SK-N-SH (cell line): ENCODE measurements around the gene AFP. TPM values are rescaled to one million over a fixed set of nuclear protein-coding genes. Genes with fewer than 3 reads are reported as not detected.

ENCODE experiments used
- CTCF ChIA-PET: fragments of 300-600, 350-600 bp; formaldehyde crosslinking; extraction: SDS; loops from one replicate; lab custom pipeline; 2021; lab: Yijun Ruan, JAX
- POLR2A ChIA-PET: fragments of 350-600 bp; sonication (Branson Sonifier 250); formaldehyde crosslinking; extraction: SDS; loops from one replicate; lab custom pipeline; 2020; ENCODE audit warnings: antibody characterized with exemption, inconsistent platforms; lab: Yijun Ruan, JAX
- DNase-seq: peaks from one replicate; pipeline ENCODE4 v3.0.0; 2012
- H2AFZ ChIP-seq: fragments of 200-600 bp; sonication (generic); 2 replicates; pipeline ENCODE4 v1.8.1; 2016; ENCODE audit warnings: antibody characterized with exemption, mild to moderate bottlenecking, low read depth
- H3F3A ChIP-seq: fragments of 200-600 bp; sonication (generic); replicated peaks from 2 replicates; pipeline ENCODE3; 2016; ENCODE audit warnings: antibody characterized with exemption, mild to moderate bottlenecking; ENCODE audit not compliant: insufficient read depth
- H3K27ac ChIP-seq, 2 experiments: fragments of 200-500 bp in 1 of 2; fragments of 200-600 bp in 1 of 2; sonication (Bioruptor generic) in 1 of 2; sonication (generic), shearing (Covaris generic) in 1 of 2; 2 replicates each; pipeline versions ENCODE4 v1.5.1 to v1.6.1; 2014 to 2016; ENCODE audit warnings: low read depth in 2 of 2, inconsistent platforms in 1 of 2, low read length in 1 of 2, mild to moderate bottlenecking in 1 of 2, mixed read lengths in 1 of 2
- H3K27me3 ChIP-seq: fragments of 200-600 bp; sonication (generic), shearing (Covaris generic); 2 replicates; pipeline ENCODE4 v1.6.1; 2016; ENCODE audit warnings: mixed run types; ENCODE audit not compliant: insufficient read depth
- H3K36me3 ChIP-seq, 2 experiments: fragments of 200-500 bp in 1 of 2; fragments of 200-600 bp in 1 of 2; sonication (Bioruptor generic) in 1 of 2; sonication (generic) in 1 of 2; replicated peaks in 1 of 2; 2 replicates each; pipeline versions ENCODE3 to v1.5.1; 2014 to 2016; ENCODE audit warnings: low read length in 1 of 2, mild to moderate bottlenecking in 1 of 2; ENCODE audit not compliant: insufficient read depth in 2 of 2, control insufficient read depth in 1 of 2
- H3K4me1 ChIP-seq, 2 experiments: fragments of 200-500 bp in 1 of 2; fragments of 200-600 bp in 1 of 2; sonication (Bioruptor generic) in 1 of 2; sonication (generic), shearing (Covaris generic) in 1 of 2; 2 replicates each; pipeline versions ENCODE4 v1.5.1 to v1.6.1; 2014 to 2016; ENCODE audit warnings: low read depth in 1 of 2, low read length in 1 of 2, mixed run types in 1 of 2; ENCODE audit not compliant: insufficient read depth in 2 of 2, control insufficient read depth in 1 of 2
- H3K4me2 ChIP-seq: fragments of 200-600 bp; sonication (generic), shearing (Covaris generic); 2 replicates; pipeline ENCODE4 v1.6.1; 2017; ENCODE audit warnings: mixed run types
- H3K4me3 ChIP-seq, 2 experiments: fragments of 200-500 bp in 1 of 2; fragments of 200-600 bp in 1 of 2; sonication (Bioruptor generic) in 1 of 2; sonication (generic), shearing (Covaris generic) in 1 of 2; 2 replicates each; pipeline versions ENCODE4 v1.5.1 to v1.8.1; 2014 to 2016; ENCODE audit warnings: low read depth in 2 of 2, inconsistent platforms in 1 of 2, low read length in 1 of 2, mild to moderate bottlenecking in 1 of 2, mixed read lengths in 1 of 2, moderate library complexity in 1 of 2
- H3K79me2 ChIP-seq: fragments of 200-600 bp; sonication (generic); 2 replicates; pipeline ENCODE4 v1.8.1; 2017; ENCODE audit warnings: mild to moderate bottlenecking; ENCODE audit not compliant: insufficient read depth
- H3K9ac ChIP-seq: fragments of 200-600 bp; sonication (generic); 2 replicates; pipeline ENCODE4 v1.6.1; 2017; ENCODE audit warnings: mixed run types
- H3K9me2 ChIP-seq: fragments of 200-600 bp; sonication (generic); 2 replicates; pipeline ENCODE4 v1.6.1; 2017; ENCODE audit warnings: mixed run types
- H3K9me3 ChIP-seq: fragments of 200-600 bp; sonication (generic); 2 replicates; pipeline ENCODE4 v1.6.1; 2017; ENCODE audit warnings: mixed run types, mild to moderate bottlenecking, moderate library complexity
- H4K20me1 ChIP-seq: fragments of 200-600 bp; sonication (generic); 2 replicates; pipeline ENCODE4 v1.6.1; 2017; ENCODE audit warnings: mild to moderate bottlenecking, mixed run types; ENCODE audit not compliant: insufficient read depth
- CHD2 ChIP-seq: fragments of 150-350 bp; IDR thresholded peaks from 2 replicates; pipeline ENCODE4 v1.6.1; 2018; ENCODE audit warnings: low read length; ENCODE audit not compliant: partially characterized antibody
- FOSL2 ChIP-seq: IDR thresholded peaks from 2 replicates; pipeline ENCODE4 v1.4.0; 2012; ENCODE audit warnings: low read depth, mild to moderate bottlenecking, moderate library complexity, borderline replicate concordance
- FOXJ3 ChIP-seq: sonication (generic); formaldehyde crosslinking; IDR thresholded peaks from 2 replicates; pipeline ENCODE4 v1.5.1; 2020; ENCODE audit warnings: mild to moderate bottlenecking, missing genetic modification reagents
- GABPA ChIP-seq: IDR thresholded peaks from 2 replicates; pipeline ENCODE4 v1.4.0; 2012; ENCODE audit warnings: low read depth, mild to moderate bottlenecking
- GATA2 ChIP-seq: sonication (generic); formaldehyde crosslinking; IDR thresholded peaks from 2 replicates; pipeline ENCODE4 v1.5.0; 2020; ENCODE audit warnings: mild to moderate bottlenecking, missing genetic modification reagents
- JUND ChIP-seq: IDR thresholded peaks from 2 replicates; pipeline ENCODE4 v1.4.0; 2012
- MXI1 ChIP-seq: IDR thresholded peaks from 2 replicates; pipeline ENCODE4 v1.6.1; 2012; ENCODE audit warnings: mild to moderate bottlenecking, low read depth, low read length, improper control_type of control experiment
- NRF1 ChIP-seq: IDR thresholded peaks from 2 replicates; pipeline ENCODE4 v1.6.1; 2012; ENCODE audit warnings: low read depth, mild to moderate bottlenecking, low read length
- POLR2AphosphoS5 ChIP-seq: IDR thresholded peaks from 2 replicates; pipeline ENCODE4 v1.6.1; 2012; ENCODE audit warnings: low read depth, low read length
- RCOR1 ChIP-seq: fragments of 150-350 bp; IDR thresholded peaks from 2 replicates; pipeline ENCODE4 v1.6.1; 2017; ENCODE audit warnings: antibody characterized with exemption, low read length
- RFX5 ChIP-seq: IDR thresholded peaks from 2 replicates; pipeline ENCODE4 v1.6.1; 2012; ENCODE audit warnings: mild to moderate bottlenecking, improper control_type of control experiment, low read length
- RXRA ChIP-seq: IDR thresholded peaks from 2 replicates; pipeline ENCODE4 v1.4.0; 2012; ENCODE audit warnings: low read depth, mild to moderate bottlenecking, borderline replicate concordance
- SIN3A ChIP-seq: IDR thresholded peaks from 2 replicates; pipeline ENCODE4 v1.6.1; 2012; ENCODE audit warnings: low read depth, mild to moderate bottlenecking, low read length, moderate library complexity, borderline replicate concordance
- TCF12 ChIP-seq: IDR thresholded peaks from 2 replicates; pipeline ENCODE4 v1.4.0; 2012
- YY1 ChIP-seq: IDR thresholded peaks from 2 replicates; pipeline ENCODE4 v1.4.0; 2012; ENCODE audit warnings: low read depth, mild to moderate bottlenecking
- WGBS: methylation state at CpG from one replicate; pipeline ENCODE4 v1.1.6; 2017; ENCODE audit warnings: low lambda C conversion rate; 5-methylcytosine and 5-hydroxymethylcytosine counted together
- polyA plus RNA-seq, 3 experiments: library from polyadenylated mRNA; depleted of rRNA; stranded (reverse); fragments of >200 nt; gene quantifications; 2 replicates each; pipeline ENCODE4 v1.2.3, GENCODE V29; 2012
- TF ChIP-seq, protein P1 (sequence below): IDR thresholded peaks from 2 replicates; pipeline ENCODE4 v1.4.0; 2012; ENCODE audit warnings: low read depth, borderline replicate concordance
- TF ChIP-seq, protein P2 (sequence below): IDR thresholded peaks from 2 replicates; pipeline ENCODE4 v1.4.0; 2012; ENCODE audit warnings: low read depth
- TF ChIP-seq, protein P3 (sequence below): fragments of 150-350 bp; IDR thresholded peaks from 2 replicates; pipeline ENCODE4 v1.6.1; 2017; ENCODE audit warnings: antibody characterized with exemption, low read length, low read depth, borderline replicate concordance
- TF ChIP-seq, protein P4 (sequence below): fragments of 200-600 bp; sonication (generic); IDR thresholded peaks from 2 replicates; pipeline ENCODE4 v1.6.1; 2017; ENCODE audit warnings: antibody characterized with exemption, mild to moderate bottlenecking, moderate library complexity

AFP gene
- polyA plus RNA-seq, 1 of the 3 experiments (the other 2 are of a cell fraction) = 0.28 TPM

DNA sequence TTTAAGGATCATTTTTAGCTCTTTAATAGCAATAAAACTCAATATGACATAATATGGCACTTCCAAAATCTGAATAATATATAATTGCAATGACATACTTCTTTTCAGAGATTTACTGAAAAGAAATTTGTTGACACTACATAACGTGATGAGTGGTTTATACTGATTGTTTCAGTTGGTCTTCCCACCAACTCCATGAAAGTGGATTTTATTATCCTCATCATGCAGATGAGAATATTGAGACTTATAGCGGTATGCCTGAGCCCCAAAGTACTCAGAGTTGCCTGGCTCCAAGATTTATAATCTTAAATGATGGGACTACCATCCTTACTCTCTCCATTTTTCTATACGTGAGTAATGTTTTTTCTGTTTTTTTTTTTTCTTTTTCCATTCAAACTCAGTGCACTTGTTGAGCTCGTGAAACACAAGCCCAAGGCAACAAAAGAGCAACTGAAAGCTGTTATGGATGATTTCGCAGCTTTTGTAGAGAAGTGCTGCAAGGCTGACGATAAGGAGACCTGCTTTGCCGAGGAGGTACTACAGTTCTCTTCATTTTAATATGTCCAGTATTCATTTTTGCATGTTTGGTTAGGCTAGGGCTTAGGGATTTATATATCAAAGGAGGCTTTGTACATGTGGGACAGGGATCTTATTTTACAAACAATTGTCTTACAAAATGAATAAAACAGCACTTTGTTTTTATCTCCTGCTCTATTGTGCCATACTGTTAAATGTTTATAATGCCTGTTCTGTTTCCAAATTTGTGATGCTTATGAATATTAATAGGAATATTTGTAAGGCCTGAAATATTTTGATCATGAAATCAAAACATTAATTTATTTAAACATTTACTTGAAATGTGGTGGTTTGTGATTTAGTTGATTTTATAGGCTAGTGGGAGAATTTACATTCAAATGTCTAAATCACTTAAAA, 16.6 kb upstream of the AFP start (continued):
- TF ChIP-seq, protein P1, sequence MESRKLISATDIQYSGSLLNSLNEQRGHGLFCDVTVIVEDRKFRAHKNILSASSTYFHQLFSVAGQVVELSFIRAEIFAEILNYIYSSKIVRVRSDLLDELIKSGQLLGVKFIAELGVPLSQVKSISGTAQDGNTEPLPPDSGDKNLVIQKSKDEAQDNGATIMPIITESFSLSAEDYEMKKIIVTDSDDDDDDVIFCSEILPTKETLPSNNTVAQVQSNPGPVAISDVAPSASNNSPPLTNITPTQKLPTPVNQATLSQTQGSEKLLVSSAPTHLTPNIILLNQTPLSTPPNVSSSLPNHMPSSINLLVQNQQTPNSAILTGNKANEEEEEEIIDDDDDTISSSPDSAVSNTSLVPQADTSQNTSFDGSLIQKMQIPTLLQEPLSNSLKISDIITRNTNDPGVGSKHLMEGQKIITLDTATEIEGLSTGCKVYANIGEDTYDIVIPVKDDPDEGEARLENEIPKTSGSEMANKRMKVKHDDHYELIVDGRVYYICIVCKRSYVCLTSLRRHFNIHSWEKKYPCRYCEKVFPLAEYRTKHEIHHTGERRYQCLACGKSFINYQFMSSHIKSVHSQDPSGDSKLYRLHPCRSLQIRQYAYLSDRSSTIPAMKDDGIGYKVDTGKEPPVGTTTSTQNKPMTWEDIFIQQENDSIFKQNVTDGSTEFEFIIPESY = no peak
- TF ChIP-seq, protein P2, sequence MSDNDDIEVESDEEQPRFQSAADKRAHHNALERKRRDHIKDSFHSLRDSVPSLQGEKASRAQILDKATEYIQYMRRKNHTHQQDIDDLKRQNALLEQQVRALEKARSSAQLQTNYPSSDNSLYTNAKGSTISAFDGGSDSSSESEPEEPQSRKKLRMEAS = no peak
- TF ChIP-seq RXRA (no peak), GATA2 (no peak), SIN3A (no peak), CHD2 (no peak), JUND (no peak), RCOR1 (no peak)
- TF ChIP-seq, protein P3, sequence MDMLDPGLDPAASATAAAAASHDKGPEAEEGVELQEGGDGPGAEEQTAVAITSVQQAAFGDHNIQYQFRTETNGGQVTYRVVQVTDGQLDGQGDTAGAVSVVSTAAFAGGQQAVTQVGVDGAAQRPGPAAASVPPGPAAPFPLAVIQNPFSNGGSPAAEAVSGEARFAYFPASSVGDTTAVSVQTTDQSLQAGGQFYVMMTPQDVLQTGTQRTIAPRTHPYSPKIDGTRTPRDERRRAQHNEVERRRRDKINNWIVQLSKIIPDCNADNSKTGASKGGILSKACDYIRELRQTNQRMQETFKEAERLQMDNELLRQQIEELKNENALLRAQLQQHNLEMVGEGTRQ = no peak

DNA sequence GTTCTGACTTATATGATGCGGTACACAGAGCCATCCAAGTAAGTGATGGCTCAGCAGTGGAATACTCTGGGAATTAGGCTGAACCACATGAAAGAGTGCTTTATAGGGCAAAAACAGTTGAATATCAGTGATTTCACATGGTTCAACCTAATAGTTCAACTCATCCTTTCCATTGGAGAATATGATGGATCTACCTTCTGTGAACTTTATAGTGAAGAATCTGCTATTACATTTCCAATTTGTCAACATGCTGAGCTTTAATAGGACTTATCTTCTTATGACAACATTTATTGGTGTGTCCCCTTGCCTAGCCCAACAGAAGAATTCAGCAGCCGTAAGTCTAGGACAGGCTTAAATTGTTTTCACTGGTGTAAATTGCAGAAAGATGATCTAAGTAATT, 15.4 kb upstream of the AFP start:
- Histone ChIP-seq H3K79me2 (no peaks in the 10 kb centered on the region), H3K27ac (no peak overlapping the region), H3K9me3 (no peaks in the 10 kb centered on the region), H3K4me2 (no peak overlapping the region), H3K9ac (no peak overlapping the region), H3K4me1 (no peaks in the 10 kb centered on the region), H3K27me3 (no peaks in the 10 kb centered on the region; the same call in 1 of the 2 replicates), H3F3A (no peaks in the 10 kb centered on the region), H4K20me1 (no peaks in the 10 kb centered on the region), H3K4me3 (no peak overlapping the region), H3K36me3 (no peaks in the 10 kb centered on the region), H2AFZ (no peak overlapping the region), H3K9me2 (no peaks in the 10 kb centered on the region)
- DNase-seq = no peak
- WGBS = 28% methylated on average over 2 of the region's 2 CpGs
- CTCF ChIA-PET = no interaction called here
- POLR2A ChIA-PET = no interaction called here
- TF ChIP-seq YY1 (no peak), RFX5 (no peak), GABPA (no peak), FOSL2 (no peak), CHD2 (no peak), JUND (no peak), RXRA (no peak), MXI1 (no peak), POLR2AphosphoS5 (no peak), NRF1 (no peak), RCOR1 (no peak), TCF12 (no peak), FOXJ3 (CRISPR knock-in tag) (no peak)
- TF ChIP-seq, protein P3 = no peak
- TF ChIP-seq, protein P4, sequence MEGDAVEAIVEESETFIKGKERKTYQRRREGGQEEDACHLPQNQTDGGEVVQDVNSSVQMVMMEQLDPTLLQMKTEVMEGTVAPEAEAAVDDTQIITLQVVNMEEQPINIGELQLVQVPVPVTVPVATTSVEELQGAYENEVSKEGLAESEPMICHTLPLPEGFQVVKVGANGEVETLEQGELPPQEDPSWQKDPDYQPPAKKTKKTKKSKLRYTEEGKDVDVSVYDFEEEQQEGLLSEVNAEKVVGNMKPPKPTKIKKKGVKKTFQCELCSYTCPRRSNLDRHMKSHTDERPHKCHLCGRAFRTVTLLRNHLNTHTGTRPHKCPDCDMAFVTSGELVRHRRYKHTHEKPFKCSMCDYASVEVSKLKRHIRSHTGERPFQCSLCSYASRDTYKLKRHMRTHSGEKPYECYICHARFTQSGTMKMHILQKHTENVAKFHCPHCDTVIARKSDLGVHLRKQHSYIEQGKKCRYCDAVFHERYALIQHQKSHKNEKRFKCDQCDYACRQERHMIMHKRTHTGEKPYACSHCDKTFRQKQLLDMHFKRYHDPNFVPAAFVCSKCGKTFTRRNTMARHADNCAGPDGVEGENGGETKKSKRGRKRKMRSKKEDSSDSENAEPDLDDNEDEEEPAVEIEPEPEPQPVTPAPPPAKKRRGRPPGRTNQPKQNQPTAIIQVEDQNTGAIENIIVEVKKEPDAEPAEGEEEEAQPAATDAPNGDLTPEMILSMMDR = no peak
- TF ChIP-seq, protein P2 = no peak
